Endothelial cell of umbilical vein (primary cell): ENCODE data around the gene MRPS23. TPM values are rescaled to one million over a fixed set of nuclear protein-coding genes. Genes with fewer than 3 reads are reported as not detected.

Experiments
- BruUV-seq: library from RNA; stranded (reverse); fragments of 400-500 nt; replicated peaks from 2 replicates; lab custom pipeline; 2021; lab: Mats Ljungman, UMichigan
- CTCF ChIA-PET: fragments of 300-600, 350-600 bp; sonication (Branson Sonifier 250); formaldehyde crosslinking; loops from one replicate; lab custom pipeline; 2021; ENCODE audit warnings: antibody characterized with exemption, inconsistent platforms; lab: Charles Lee
- POLR2A ChIA-PET: fragments of 300-600, 350-600 bp; sonication (Branson Sonifier 250); formaldehyde crosslinking; loops from one replicate; lab custom pipeline; 2021; ENCODE audit warnings: antibody characterized with exemption, inconsistent platforms; lab: Charles Lee
- DNase-seq: peaks from one replicate; pipeline ENCODE4 v3.0.0-alpha.2; 2011; ENCODE audit warnings: low read depth, low spot score
- FAIRE-seq: peaks from 2 replicates; lab custom pipeline; 2011; peaks lifted over from hg19 to GRCh38; lab: Jason Lieb, UNC
- H2AFZ ChIP-seq: 2 replicates; pipeline ENCODE4 v1.6.0; 2012; ENCODE audit warnings: low read depth, low read length, control low read depth, inconsistent platforms
- H3K27ac ChIP-seq: 2 replicates; pipeline ENCODE4 v1.5.1; 2011; ENCODE audit warnings: low read depth, mild to moderate bottlenecking, control low read depth, low read length, moderate library complexity; ENCODE audit not compliant: insufficient read depth
- H3K27me3 ChIP-seq, 2 experiments: 2 replicates each; pipeline versions ENCODE4 v1.6.0 to v1.6.1; 2011; ENCODE audit warnings: low read length in 2 of 2, mixed read lengths in 1 of 2; ENCODE audit not compliant: control insufficient read depth in 2 of 2, insufficient read depth in 2 of 2
- H3K36me3 ChIP-seq, 2 experiments: 2 replicates in 1 of 2; 3 replicates in 1 of 2; pipeline ENCODE4 v1.5.1; 2011; ENCODE audit warnings: low read length in 2 of 2, mild to moderate bottlenecking in 1 of 2, moderate library complexity in 1 of 2; ENCODE audit not compliant: control insufficient read depth in 2 of 2, insufficient read depth in 2 of 2; ENCODE audit errors: extremely low read depth in 1 of 2
- H3K4me1 ChIP-seq: 3 replicates; pipeline ENCODE4 v1.5.1; 2011; ENCODE audit warnings: mild to moderate bottlenecking, low read length; ENCODE audit not compliant: control insufficient read depth, insufficient read depth; ENCODE audit errors: extremely low read depth
- H3K4me2 ChIP-seq: 2 replicates; pipeline ENCODE4 v1.6.1; 2011; ENCODE audit warnings: low read length, control low read depth, mixed read lengths; ENCODE audit not compliant: insufficient read depth
- H3K4me3 ChIP-seq, 3 experiments: fragments of 200-600 bp in 1 of 3; sonication (generic), shearing (Covaris generic) in 1 of 3; replicated peaks in 1 of 3; 2 replicates each; pipeline ENCODE4 v1.5.1; 2011 to 2016; ENCODE audit warnings: control low read depth in 3 of 3, low read length in 3 of 3, mild to moderate bottlenecking in 2 of 3, inconsistent platforms in 1 of 3, low read depth in 1 of 3, moderate library complexity in 1 of 3; ENCODE audit not compliant: insufficient read depth in 1 of 3
- H3K79me2 ChIP-seq: 2 replicates; pipeline ENCODE4 v1.6.0; 2012; ENCODE audit warnings: low read length, inconsistent platforms; ENCODE audit not compliant: control insufficient read depth, insufficient read depth
- H3K9ac ChIP-seq: replicated peaks from 2 replicates; pipeline ENCODE3; 2011; ENCODE audit warnings: low read length, control low read depth; ENCODE audit not compliant: insufficient read depth; ENCODE audit errors: extremely low read depth
- H3K9me1 ChIP-seq: replicated peaks from 3 replicates; pipeline ENCODE4 v1.6.0; 2011; ENCODE audit warnings: mild to moderate bottlenecking, low read length; ENCODE audit not compliant: control insufficient read depth, insufficient read depth; ENCODE audit errors: extremely low read depth
- H3K9me3 ChIP-seq: replicated peaks from 2 replicates; pipeline ENCODE4 v1.5.1; 2012; ENCODE audit warnings: low read length, inconsistent platforms; ENCODE audit not compliant: control insufficient read depth, insufficient read depth
- H4K20me1 ChIP-seq: replicated peaks from 2 replicates; pipeline ENCODE3; 2011; ENCODE audit warnings: mild to moderate bottlenecking, low read length; ENCODE audit not compliant: control insufficient read depth, insufficient read depth; ENCODE audit errors: extremely low read depth
- EZH2 ChIP-seq: IDR thresholded peaks from 2 replicates; pipeline ENCODE4 v1.6.1; 2012; ENCODE audit warnings: borderline replicate concordance, low read depth, mild to moderate bottlenecking, moderate library complexity, low read length, inconsistent platforms; ENCODE audit not compliant: severe bottlenecking
- FOS ChIP-seq: IDR thresholded peaks from 2 replicates; pipeline ENCODE4 v1.6.1; 2011; ENCODE audit warnings: mild to moderate bottlenecking, low read length, moderate library complexity, borderline replicate concordance; ENCODE audit not compliant: insufficient read depth
- GATA2 ChIP-seq: IDR thresholded peaks from 2 replicates; pipeline ENCODE4 v1.7.0; 2011; ENCODE audit warnings: low read depth, mild to moderate bottlenecking, moderate library complexity, mixed read lengths, low read length; ENCODE audit not compliant: insufficient read length, insufficient read depth
- JUN ChIP-seq: IDR thresholded peaks from 2 replicates; pipeline ENCODE4 v1.6.1; 2011; ENCODE audit warnings: borderline replicate concordance, low read depth; ENCODE audit not compliant: insufficient read length, insufficient read depth
- MYC ChIP-seq: IDR thresholded peaks from one replicate; pipeline ENCODE4 v1.6.1; 2011; ENCODE audit warnings: mild to moderate bottlenecking, low read depth, low read length
- POLR2A ChIP-seq: IDR thresholded peaks from 2 replicates; pipeline ENCODE4 v1.6.1; 2012; ENCODE audit warnings: low read depth, mild to moderate bottlenecking, control low read depth, low read length
- POLR2AphosphoS5 ChIP-seq: IDR thresholded peaks from 2 replicates; pipeline ENCODE4 v1.6.1; 2012; ENCODE audit warnings: low read depth, mild to moderate bottlenecking, control low read depth, low read length, moderate library complexity; ENCODE audit not compliant: insufficient read depth
- dilution Hi-C: fragments of 300-500 bp; cut with MboI; formaldehyde crosslinking; loops from one replicate; pipeline ENCODE4 v1.15.0; 2019; ENCODE audit warnings: low sequenced_read_pairs; ENCODE audit not compliant: extremely low pct_ligation_motif_present
- intact Hi-C: fragments of 100-400 bp; cut with micrococcal nuclease; formaldehyde crosslinking; loops from one replicate; pipeline ENCODE4 v1.10.0; 2022
- polyA plus RNA-seq, 4 experiments: library from polyadenylated mRNA; depleted of rRNA in 3 of 4; stranded (reverse) in 3 of 4; unstranded in 1 of 4; fragments of >200 nt; gene quantifications; 2 replicates each; pipeline versions ENCODE4 v1.2.1 to v1.2.3, GENCODE V29; 2011 to 2012; ENCODE audit warnings: missing spikeins in 1 of 4
- total RNA-seq: library from RNA; stranded (reverse); gene quantifications from 2 replicates; pipeline ENCODE4 v1.2.3, GENCODE V29; 2021
- TF ChIP-seq, protein P1 (sequence below), 2 donors: IDR thresholded peaks; 1 replicate in 1 of 2; 2 replicates in 1 of 2; pipeline ENCODE4 v1.5.1; 2011; ENCODE audit warnings: low read length in 2 of 2, mild to moderate bottlenecking in 2 of 2, moderate library complexity in 2 of 2, control low read depth in 1 of 2, inconsistent platforms in 1 of 2, low read depth in 1 of 2; ENCODE audit not compliant: insufficient read depth in 1 of 2; ENCODE audit errors: extremely low read depth in 1 of 2
- TF ChIP-seq, protein P2 (sequence below): IDR thresholded peaks from 2 replicates; pipeline ENCODE4 v1.6.1; 2011; ENCODE audit not compliant: insufficient read depth, insufficient read length

MRPS23 gene
- total and polyA plus RNA-seq, 2 donors (not counting 3 experiments of a cell fraction or from before 2014, with no cell fraction given), result 39.9 to 46.2 TPM

DNA sequence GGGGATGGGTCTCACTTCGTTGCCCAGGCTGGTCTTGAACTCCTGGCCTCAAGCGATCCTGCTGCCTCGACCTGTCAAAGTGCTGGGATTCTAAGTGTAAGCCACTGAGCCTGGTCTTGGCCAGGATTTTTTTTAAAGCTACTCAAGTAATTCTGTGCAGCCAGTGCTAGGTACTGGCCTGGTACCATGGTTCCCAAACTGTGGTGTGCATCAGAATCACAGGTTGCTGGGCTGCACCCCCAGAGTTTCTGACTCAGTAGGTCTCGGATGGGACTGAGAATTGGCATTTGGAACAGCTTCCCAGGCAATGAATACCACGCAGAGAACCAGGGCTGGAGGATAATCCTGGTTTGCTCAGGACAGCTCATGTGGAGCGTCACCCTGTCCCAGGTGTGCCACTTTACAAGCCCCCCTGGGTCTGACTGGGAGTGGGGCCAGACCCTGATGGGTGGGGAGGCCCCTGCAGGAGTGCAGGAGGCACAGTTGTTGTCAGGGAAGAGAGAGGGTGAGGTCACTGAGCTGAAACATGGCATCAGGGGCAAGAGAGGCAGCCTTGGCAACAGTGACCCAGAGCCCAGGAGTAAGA is 10.7 kb upstream of the MRPS23 start:
- ChIA-PET CTCF (interaction anchor here (0.6 to 18.8 kb wide), 12 partner anchors 11 to 389 kb away, joined by 3 to 584 read pairs (median 30); partner anchors contain the start of genes CUEDC1 and VEZF1), POLR2A (interaction anchor here (0.7 to 2.4 kb wide), 7 partner anchors 15 to 222 kb away, joined by 3 to 9 read pairs (median 4); partner anchors contain the start of gene SRSF1)
- TF ChIP-seq GATA2, result no peak
- TF ChIP-seq, protein P1, sequence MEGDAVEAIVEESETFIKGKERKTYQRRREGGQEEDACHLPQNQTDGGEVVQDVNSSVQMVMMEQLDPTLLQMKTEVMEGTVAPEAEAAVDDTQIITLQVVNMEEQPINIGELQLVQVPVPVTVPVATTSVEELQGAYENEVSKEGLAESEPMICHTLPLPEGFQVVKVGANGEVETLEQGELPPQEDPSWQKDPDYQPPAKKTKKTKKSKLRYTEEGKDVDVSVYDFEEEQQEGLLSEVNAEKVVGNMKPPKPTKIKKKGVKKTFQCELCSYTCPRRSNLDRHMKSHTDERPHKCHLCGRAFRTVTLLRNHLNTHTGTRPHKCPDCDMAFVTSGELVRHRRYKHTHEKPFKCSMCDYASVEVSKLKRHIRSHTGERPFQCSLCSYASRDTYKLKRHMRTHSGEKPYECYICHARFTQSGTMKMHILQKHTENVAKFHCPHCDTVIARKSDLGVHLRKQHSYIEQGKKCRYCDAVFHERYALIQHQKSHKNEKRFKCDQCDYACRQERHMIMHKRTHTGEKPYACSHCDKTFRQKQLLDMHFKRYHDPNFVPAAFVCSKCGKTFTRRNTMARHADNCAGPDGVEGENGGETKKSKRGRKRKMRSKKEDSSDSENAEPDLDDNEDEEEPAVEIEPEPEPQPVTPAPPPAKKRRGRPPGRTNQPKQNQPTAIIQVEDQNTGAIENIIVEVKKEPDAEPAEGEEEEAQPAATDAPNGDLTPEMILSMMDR (IDR thresholded peaks at IDR 0.05; ENCODE audit: extremely low read depth in 1 of 2, insufficient read depth in 1 of 2, low read depth in 1 of 2, low read length in 2 of 2), result no peak
- TF ChIP-seq FOS, result no peak
- TF ChIP-seq POLR2A, result no peak
- TF ChIP-seq POLR2AphosphoS5, result no peak
- TF ChIP-seq, protein P2, sequence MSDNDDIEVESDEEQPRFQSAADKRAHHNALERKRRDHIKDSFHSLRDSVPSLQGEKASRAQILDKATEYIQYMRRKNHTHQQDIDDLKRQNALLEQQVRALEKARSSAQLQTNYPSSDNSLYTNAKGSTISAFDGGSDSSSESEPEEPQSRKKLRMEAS, result no peak
- no peak for TF ChIP-seq JUN
- TF ChIP-seq EZH2, result no peak
- no peak for TF ChIP-seq MYC
- intact Hi-C loops, result no loop called here
- FAIRE-seq, result no peak
- Histone ChIP-seq H3K27me3 (no peaks in the 10 kb centered on the region), H3K27ac (no peak overlapping the region), H3K9ac (no peak overlapping the region), H2AFZ (no peak overlapping the region), H3K36me3 (no peaks in the 10 kb centered on the region), H4K20me1 (no peaks in the 10 kb centered on the region), H3K4me1 (peaks cover 17% of the 10 kb centered on the region), H3K4me2 (no peak overlapping the region), H3K4me3 (no peak overlapping the region), H3K9me1 (no peaks in the 10 kb centered on the region), H3K9me3 (no peaks in the 10 kb centered on the region), H3K79me2 (no peaks in the 10 kb centered on the region)
- BruUV-seq, result no TSS peak
- no peak for DNase-seq
- dilution Hi-C loops, result loop anchor here (25.0 kb wide), 1 partner anchor 127 kb away; the partner anchor contains the start of gene VEZF1
